ENCODE results near the gene MXD1. TPM values are rescaled to one million over a fixed set of nuclear protein-coding genes. Genes with fewer than 3 reads are reported as not detected.

Gene MXD1
- total RNA-seq, 4 donors from 2014 or later, result 7.2 to 16.6 (median 8.8) TPM

DNA sequence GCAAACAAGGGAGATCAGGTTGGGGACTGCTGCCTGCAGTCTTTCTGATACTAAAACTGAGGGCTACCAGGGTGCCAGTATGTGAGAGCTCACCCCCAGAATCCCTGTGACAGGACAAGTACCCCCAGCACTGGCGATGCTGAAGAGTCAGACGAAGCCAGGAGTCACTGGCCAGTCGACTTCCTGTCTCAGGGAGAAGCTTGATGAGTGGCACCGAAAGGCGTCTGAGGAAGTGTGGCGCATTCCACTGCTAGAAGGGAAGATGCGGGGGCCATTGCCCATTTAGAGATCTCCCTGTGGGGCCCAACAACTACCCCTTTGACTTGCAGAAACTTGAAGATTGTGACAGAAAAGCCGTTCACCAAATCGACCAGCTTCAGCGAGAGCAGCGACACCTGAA is 22.0 kb downstream of the MXD1 start:
- TF ChIP-seq CTCF (IDR thresholded peaks at IDR 0.05; ENCODE audit: low read depth), result no peak

DNA sequence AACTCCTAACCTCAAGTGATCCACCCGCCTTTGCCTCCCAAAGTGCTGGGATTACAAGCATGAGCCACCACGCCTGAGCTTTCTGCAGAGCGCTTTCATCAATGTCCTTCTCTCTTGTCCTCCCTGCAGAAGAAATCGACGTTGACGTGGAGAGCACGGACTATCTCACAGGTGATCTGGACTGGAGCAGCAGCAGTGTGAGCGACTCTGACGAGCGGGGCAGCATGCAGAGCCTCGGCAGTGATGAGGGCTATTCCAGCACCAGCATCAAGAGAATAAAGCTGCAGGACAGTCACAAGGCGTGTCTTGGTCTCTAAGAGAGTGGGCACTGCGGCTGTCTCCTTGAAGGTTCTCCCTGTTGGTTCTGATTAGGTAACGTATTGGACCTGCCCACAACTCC is 23.1 kb downstream of the MXD1 start:
- no peak for TF ChIP-seq CTCF (IDR thresholded peaks at IDR 0.05; ENCODE audit: low read depth)

DNA sequence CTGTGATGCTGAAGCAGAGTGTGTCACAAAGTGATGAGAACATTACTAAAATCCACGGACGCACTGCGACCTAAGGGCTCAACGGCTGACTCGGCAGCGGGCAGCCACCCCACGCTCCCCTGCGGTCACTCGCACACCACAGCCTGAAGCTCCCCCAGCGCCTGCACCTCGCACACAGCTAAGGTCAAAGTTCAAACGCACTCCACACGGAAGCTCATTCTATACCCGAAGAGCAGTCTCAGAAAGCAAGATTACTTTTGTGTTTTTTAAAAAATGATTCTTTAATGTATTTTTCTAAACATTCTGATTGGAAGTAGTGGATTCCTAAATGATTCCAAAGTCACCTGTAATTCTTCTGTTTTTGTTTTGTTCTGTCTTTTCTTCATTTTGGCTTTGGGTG is 24.8 kb downstream of the MXD1 start:
- TF ChIP-seq CTCF (IDR thresholded peaks at IDR 0.05; ENCODE audit: low read depth), result no peak

DNA sequence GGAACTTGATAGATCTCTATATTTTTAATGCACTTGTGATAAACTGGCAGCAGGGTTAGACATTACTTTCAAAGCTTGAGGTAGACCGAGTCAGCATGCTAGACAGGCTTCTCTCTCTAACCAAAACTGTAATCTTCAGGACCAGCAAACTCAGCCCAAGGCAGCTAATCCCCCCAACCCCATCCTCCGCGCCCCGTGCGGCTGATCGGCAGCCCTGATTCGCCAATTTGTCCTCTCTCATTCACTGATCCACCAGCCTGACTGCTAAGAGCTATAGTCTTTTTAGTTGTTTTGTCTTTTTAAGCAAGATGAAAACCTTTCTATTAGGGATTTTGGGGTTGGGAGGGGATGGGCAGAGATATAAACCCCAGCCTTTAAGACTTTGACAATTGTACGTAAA is 25.8 kb downstream of the MXD1 start:
- TF ChIP-seq CTCF (IDR thresholded peaks at IDR 0.05; ENCODE audit: low read depth), result no peak

GRCh38 chr2:69943000-69943842 is 28.3 kb downstream of the MXD1 start:
- TF ChIP-seq CTCF (IDR thresholded peaks at IDR 0.05; ENCODE audit: low read depth), result no peak

- no peak for TF ChIP-seq CTCF (IDR thresholded peaks at IDR 0.05; ENCODE audit: low read depth)
These were observed 29.1 kb downstream of the MXD1 start for GRCh38 chr2:69943843-69944525.

- TF ChIP-seq CTCF (IDR thresholded peaks at IDR 0.05; ENCODE audit: low read depth), result no peak
These were observed 29.8 kb downstream of the MXD1 start for GRCh38 chr2:69944756-69945155.

Data from subcutaneous adipose tissue (tissue), 4 donors.